HFFc6 (cell line): ENCODE data around the gene ANKRD11. TPM values are rescaled to one million over a fixed set of nuclear protein-coding genes. Genes with fewer than 3 reads are reported as not detected.

Source experiments
- DNase-seq: peaks from one replicate; pipeline ENCODE4 v3.0.0-alpha.2; 2018
- H3K27ac Mint-ChIP-seq: 2 replicates; pipeline ENCODE4 v1.8.0; 2020; ENCODE audit warnings: mild to moderate bottlenecking, mixed read lengths
- H3K27me3 Mint-ChIP-seq: 2 replicates; pipeline ENCODE4 v1.8.0; 2021; ENCODE audit warnings: mild to moderate bottlenecking, moderate library complexity, mixed read lengths; ENCODE audit not compliant: insufficient read depth
- H3K36me3 Mint-ChIP-seq: 2 replicates; pipeline ENCODE4 v1.8.0; 2021; ENCODE audit warnings: low read depth, mixed read lengths
- H3K4me1 Mint-ChIP-seq: 2 replicates; pipeline ENCODE4 v1.8.0; 2020; ENCODE audit warnings: low read depth, mixed read lengths
- H3K4me3 Mint-ChIP-seq: 2 replicates; pipeline ENCODE4 v1.8.0; 2020; ENCODE audit warnings: mild to moderate bottlenecking, moderate library complexity, mixed read lengths
- H3K9me3 Mint-ChIP-seq: 2 replicates; pipeline ENCODE4 v1.8.0; 2020; ENCODE audit warnings: mild to moderate bottlenecking, mixed read lengths
- total RNA-seq, 6 experiments: library from RNA; stranded (reverse); fragmentation: NEBNext Ultra II Directional; extraction: Animal tissue kit (Norgen Biotek cat#: 25700); gene quantifications; 2 replicates in 1 of 6; 3 replicates in 5 of 6; pipeline ENCODE4 v1.2.3, GENCODE V29; 2021
- TF ChIP-seq, protein P1 (sequence below): fragments of 200-600 bp; sonication (generic); IDR thresholded peaks from 2 replicates; pipeline ENCODE4 v1.5.0; 2021; ENCODE audit warnings: antibody characterized with exemption, mild to moderate bottlenecking

The ANKRD11 gene
- total RNA-seq, 6 experiments from 2014 or later: 110 to 120 (median 116) TPM

DNA sequence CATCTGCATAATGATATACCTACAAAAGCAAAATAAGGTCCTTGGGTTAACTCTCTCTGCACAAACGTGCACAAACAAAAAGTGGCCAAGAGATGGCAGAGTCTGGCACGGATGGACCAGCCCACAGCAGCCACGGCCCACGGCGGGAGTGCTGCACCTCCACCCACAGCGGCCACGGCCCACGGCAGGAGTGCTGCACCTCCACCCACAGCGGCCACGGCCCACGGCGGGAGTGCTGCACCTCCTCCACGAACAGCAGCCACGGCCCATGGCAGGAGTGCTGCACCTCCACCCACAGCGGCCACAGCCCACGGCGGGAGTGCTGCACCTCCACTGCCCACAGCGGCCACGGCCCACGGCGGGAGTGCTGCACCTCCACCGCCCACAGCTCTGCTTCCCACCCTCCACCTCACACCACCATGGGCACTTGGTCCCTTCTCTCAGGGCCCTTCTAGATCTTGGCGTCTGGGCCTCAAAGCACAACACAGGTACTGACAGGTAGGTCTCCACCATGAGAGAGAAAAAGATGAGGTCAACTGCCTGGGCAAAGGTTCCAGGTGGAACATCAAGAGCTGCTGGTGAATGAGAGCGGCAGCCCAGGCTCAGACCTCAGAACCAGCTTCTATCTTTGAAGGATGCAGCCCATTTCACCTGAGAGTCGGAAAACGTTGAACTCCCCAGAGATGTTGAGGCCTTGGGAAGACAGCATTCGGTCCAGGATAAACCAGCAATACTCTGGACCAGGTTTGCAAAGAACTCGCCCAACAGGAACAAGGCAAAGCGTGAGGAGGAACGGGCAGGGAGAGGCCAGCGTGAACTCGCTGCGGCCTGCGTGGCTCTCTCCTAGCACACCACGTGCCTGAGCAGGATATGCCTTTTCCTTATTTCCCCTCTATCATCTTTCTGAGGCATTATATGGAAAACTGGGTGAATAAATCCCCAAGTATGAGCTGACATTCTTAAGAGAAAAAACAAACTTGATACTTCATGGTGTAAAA is 148.4 kb downstream of the ANKRD11 start:
- Mint-ChIP-seq H3K4me1 (peaks cover 69% of the 10 kb centered on the region), H3K27ac (peak overlapping the region; percentile 36), H3K27me3 (peaks cover 16% of the 10 kb centered on the region), H3K9me3 (no peaks in the 10 kb centered on the region), H3K4me3 (no peak overlapping the region), H3K36me3 (peaks cover 16% of the 10 kb centered on the region; the same call in 1 of the 2 replicates)
- no peak for DNase-seq
- TF ChIP-seq, protein P1, sequence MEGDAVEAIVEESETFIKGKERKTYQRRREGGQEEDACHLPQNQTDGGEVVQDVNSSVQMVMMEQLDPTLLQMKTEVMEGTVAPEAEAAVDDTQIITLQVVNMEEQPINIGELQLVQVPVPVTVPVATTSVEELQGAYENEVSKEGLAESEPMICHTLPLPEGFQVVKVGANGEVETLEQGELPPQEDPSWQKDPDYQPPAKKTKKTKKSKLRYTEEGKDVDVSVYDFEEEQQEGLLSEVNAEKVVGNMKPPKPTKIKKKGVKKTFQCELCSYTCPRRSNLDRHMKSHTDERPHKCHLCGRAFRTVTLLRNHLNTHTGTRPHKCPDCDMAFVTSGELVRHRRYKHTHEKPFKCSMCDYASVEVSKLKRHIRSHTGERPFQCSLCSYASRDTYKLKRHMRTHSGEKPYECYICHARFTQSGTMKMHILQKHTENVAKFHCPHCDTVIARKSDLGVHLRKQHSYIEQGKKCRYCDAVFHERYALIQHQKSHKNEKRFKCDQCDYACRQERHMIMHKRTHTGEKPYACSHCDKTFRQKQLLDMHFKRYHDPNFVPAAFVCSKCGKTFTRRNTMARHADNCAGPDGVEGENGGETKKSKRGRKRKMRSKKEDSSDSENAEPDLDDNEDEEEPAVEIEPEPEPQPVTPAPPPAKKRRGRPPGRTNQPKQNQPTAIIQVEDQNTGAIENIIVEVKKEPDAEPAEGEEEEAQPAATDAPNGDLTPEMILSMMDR: no peak; the same call in 1 of the 2 replicates

DNA sequence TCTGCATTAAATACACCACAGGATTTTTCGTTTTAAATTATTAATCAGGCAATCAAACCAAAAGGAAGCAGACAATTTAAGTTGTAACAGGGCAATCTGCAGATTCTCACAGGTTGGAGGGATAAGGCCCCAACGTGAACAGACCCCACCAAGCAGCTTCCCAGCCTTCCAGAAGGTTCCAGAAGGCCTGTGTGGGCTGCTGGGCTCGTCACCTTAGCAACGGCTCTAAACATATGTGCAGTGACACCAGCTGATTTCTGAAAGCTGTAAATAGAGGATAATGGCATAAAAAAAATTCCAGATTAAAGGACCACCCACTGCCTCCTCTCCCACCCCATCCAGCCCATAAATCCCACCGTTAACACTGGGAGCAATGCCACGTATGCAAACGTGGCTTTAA is 149.1 kb downstream of the ANKRD11 start:
- Mint-ChIP-seq H3K9me3 (no peaks in the 10 kb centered on the region), H3K4me3 (no peak overlapping the region), H3K27ac (peak overlapping the region; percentile 36; the same call in 1 of the 2 replicates), H3K4me1 (peaks cover 63% of the 10 kb centered on the region), H3K27me3 (peaks cover 14% of the 10 kb centered on the region), H3K36me3 (peaks cover 16% of the 10 kb centered on the region; the same call in 1 of the 2 replicates)
- DNase-seq: no peak
- TF ChIP-seq, protein P1: no peak

DNA sequence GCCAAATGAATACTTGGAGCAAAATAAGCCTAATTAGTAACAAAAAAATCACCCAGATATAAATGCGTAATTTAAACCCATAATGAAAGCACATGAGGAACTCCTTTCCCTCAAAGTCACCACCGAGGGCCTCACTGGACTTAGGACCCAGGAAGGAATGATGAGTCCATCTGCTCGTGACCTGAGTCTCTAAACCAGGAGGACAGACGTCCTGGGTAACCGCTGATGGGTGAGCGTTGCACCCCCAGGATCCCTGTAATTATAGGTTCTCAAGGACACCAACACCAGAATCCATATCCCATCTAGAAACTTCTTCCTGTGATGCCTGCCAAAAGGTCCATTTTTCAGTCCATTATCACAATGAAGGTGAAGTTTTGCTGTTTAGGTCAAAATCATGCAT is 151.5 kb downstream of the ANKRD11 start:
- no peak for DNase-seq
- no peak overlapping the region for H3K4me3 Mint-ChIP-seq
- peak overlapping the region; percentile 57 for H3K27ac Mint-ChIP-seq
- no peaks in the 10 kb centered on the region for H3K9me3 Mint-ChIP-seq
- H3K4me1 Mint-ChIP-seq: peaks cover 62% of the 10 kb centered on the region
- peaks cover 15% of the 10 kb centered on the region; the same call in 1 of the 2 replicates for H3K36me3 Mint-ChIP-seq
- peaks cover 16% of the 10 kb centered on the region for H3K27me3 Mint-ChIP-seq
- TF ChIP-seq, protein P1: no peak

DNA sequence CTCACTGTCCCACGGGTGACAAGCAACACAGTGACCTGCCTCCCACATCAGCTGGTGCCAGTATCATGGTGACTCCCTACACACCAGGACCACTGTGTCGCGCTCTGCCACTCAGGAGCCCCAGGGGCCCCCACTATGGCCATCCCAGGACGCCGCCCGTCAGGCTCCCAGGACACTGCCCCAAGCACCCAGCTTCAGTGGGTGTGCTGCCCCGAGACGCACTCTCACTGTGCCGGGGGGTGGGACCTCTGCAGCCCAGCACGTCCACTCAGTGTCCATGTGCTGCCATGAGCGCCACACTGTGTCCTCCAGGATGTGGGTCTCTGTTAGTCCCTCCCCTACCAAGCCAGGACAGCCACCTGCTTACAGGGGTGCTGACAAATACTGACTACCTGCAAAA is 152.4 kb downstream of the ANKRD11 start:
- H3K4me1 Mint-ChIP-seq: peaks cover 62% of the 10 kb centered on the region
- no peaks in the 10 kb centered on the region for H3K9me3 Mint-ChIP-seq
- DNase-seq: no peak
- peaks cover 10% of the 10 kb centered on the region; the same call in 1 of the 2 replicates for H3K36me3 Mint-ChIP-seq
- H3K4me3 Mint-ChIP-seq: no peak overlapping the region
- H3K27ac Mint-ChIP-seq: no peak overlapping the region
- H3K27me3 Mint-ChIP-seq: peaks cover 10% of the 10 kb centered on the region
- TF ChIP-seq, protein P1: no peak

DNA sequence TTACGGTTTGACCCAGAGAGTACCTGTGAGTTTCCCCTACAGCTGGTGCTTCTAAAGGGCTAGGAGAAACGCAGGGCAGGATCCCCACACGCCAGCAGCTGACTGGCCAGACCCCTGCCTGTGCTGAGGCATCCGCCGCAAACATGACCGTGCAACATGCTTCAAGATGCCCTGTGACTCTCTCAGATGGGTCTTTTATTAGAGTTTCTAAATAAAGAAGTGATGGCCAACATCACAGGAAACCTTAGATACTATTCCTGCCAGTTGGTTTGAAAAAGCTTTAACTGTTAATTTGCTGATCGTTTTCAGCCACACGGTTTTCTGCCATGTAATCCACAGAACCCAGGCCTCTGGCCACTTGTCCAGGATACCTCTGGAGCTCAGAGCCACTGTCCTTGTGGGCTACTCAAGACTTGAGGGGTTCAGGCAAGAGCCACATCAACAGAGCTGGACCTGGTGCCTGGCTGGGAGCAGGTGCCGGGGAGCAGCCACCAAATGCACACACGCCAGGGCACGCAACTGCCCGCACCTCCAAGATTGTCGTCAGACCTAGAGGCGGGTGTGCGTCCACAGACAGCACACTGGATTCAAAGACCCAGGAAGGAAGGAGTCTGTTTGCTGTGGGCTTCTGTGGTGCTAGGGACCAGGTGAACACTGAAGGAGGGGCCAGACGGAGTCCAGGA is 154.4 kb downstream of the ANKRD11 start:
- peaks cover 69% of the 10 kb centered on the region for H3K4me1 Mint-ChIP-seq
- TF ChIP-seq, protein P1: no peak
- peak overlapping the region; percentile 83 for H3K27ac Mint-ChIP-seq
- no peak for DNase-seq
- no peaks in the 10 kb centered on the region for H3K9me3 Mint-ChIP-seq
- no peak overlapping the region for H3K4me3 Mint-ChIP-seq
- H3K27me3 Mint-ChIP-seq: peaks cover 10% of the 10 kb centered on the region
- peaks cover 2% of the 10 kb centered on the region; the same call in 1 of the 2 replicates for H3K36me3 Mint-ChIP-seq
